PC-9 (cell line): Measurements from ENCODE around the gene ZMYND11.

Experiments
- CTCF ChIP-seq: fragments of 200-600 bp; sonication (generic); conservative IDR thresholded peaks from 2 replicates; pipeline ENCODE4 v1.6.1; 2017; ENCODE audit warnings: mixed run types, antibody characterized with exemption, mild to moderate bottlenecking, moderate library complexity
- EZH2 ChIP-seq: fragments of 200-600 bp; sonication (generic); IDR thresholded peaks from 2 replicates; pipeline ENCODE4 v1.8.0; 2017; ENCODE audit warnings: antibody characterized with exemption, low read depth

- TF ChIP-seq EZH2 (no peak), CTCF (no peak)
Observed at GRCh38 chr10:301536-301935, 166.3 kb downstream of the ZMYND11 start.
